Neural cell (in vitro differentiated cells): Measurements from ENCODE around the gene UPB1.

Source experiments
- CTCF ChIP-seq: fragments of 450-650 bp; IDR thresholded peaks from 2 replicates; pipeline ENCODE4 v1.5.1; 2014; ENCODE audit warnings: antibody characterized with exemption, mild to moderate bottlenecking, moderate library complexity; ENCODE audit not compliant: poor library complexity, severe bottlenecking
- EZH2 ChIP-seq: fragments of 200-600, 300-800 bp; shearing (Covaris generic), sonication (generic); IDR thresholded peaks from 2 replicates; pipeline ENCODE4 v1.6.1; 2014; ENCODE audit warnings: antibody characterized with exemption, low read length, borderline replicate concordance, mild to moderate bottlenecking; ENCODE audit not compliant: insufficient read depth, poor library complexity, severe bottlenecking
- POLR2AphosphoS5 ChIP-seq: IDR thresholded peaks from 2 replicates; pipeline ENCODE4 v1.6.1; 2012

- TF ChIP-seq CTCF (no peak), EZH2 (no peak), POLR2AphosphoS5 (no peak)
These were observed 16.9 kb downstream of the UPB1 start for GRCh38 chr22:24512043-24512442.
